CD4-positive, CD25-positive, alpha-beta regulatory T cell (primary cell): ENCODE data around the gene TUBE1. TPM values are rescaled to one million over a fixed set of nuclear protein-coding genes. Genes with fewer than 3 reads are reported as not detected.

Experiments
- ATAC-seq, 2 donors: fragments of 150-1000 bp; cut with Tn5 transposase; one replicate each; pipeline ENCODE4 v1.10.0; 2021; ENCODE audit warnings: low read depth in 2 of 2, moderate number of reproducible peaks in 2 of 2, moderate library complexity in 1 of 2
- DNase-seq, 3 donors: peaks; one replicate each; pipeline versions ENCODE4 v3.0.0 to v3.0.0-alpha.2; 2012 to 2022; ENCODE audit warnings: mixed read lengths in 1 of 3
- H3K27ac ChIP-seq: one replicate; pipeline ENCODE4 v1.7.0; 2013; ENCODE audit warnings: mild to moderate bottlenecking, low read length; ENCODE audit not compliant: insufficient read depth, poor library complexity, severe bottlenecking
- H3K27me3 ChIP-seq: one replicate; pipeline ENCODE4 v1.7.0; 2013; ENCODE audit warnings: low read length; ENCODE audit not compliant: control insufficient read depth, insufficient read depth
- H3K36me3 ChIP-seq: one replicate; pipeline ENCODE4 v1.7.0; 2013; ENCODE audit warnings: mild to moderate bottlenecking, low read length, moderate library complexity; ENCODE audit not compliant: control insufficient read depth, insufficient read depth
- H3K4me1 ChIP-seq: 2 replicates; pipeline ENCODE4 v1.7.0; 2013; ENCODE audit warnings: mild to moderate bottlenecking, low read length; ENCODE audit not compliant: insufficient read depth, control insufficient read depth, poor library complexity, severe bottlenecking
- H3K4me3 ChIP-seq: one replicate; pipeline ENCODE4 v1.7.0; 2013; ENCODE audit warnings: low read depth, mild to moderate bottlenecking, low read length, moderate library complexity
- H3K9me3 ChIP-seq, 2 experiments: 1 replicate in 1 of 2; 2 replicates in 1 of 2; pipeline ENCODE4 v1.7.0; 2013; ENCODE audit warnings: low read length in 2 of 2, mild to moderate bottlenecking in 1 of 2, moderate library complexity in 1 of 2; ENCODE audit not compliant: control insufficient read depth in 2 of 2
- H3K27ac Mint-ChIP-seq, 3 donors: one replicate each; pipeline ENCODE4 v1.8.0; 2020 to 2022; ENCODE audit warnings: mild to moderate bottlenecking in 3 of 3, mixed read lengths in 3 of 3, moderate library complexity in 2 of 3
- H3K27me3 Mint-ChIP-seq: one replicate; pipeline ENCODE4 v1.8.0; 2022; ENCODE audit warnings: mild to moderate bottlenecking, mixed read lengths
- H3K36me3 Mint-ChIP-seq: one replicate; pipeline ENCODE4 v1.8.0; 2020; ENCODE audit warnings: mixed read lengths
- H3K4me1 Mint-ChIP-seq, 4 donors: one replicate each; pipeline ENCODE4 v1.8.0; 2020 to 2022; ENCODE audit warnings: mixed read lengths in 4 of 4, mild to moderate bottlenecking in 1 of 4
- H3K4me3 Mint-ChIP-seq, 4 donors: one replicate each; pipeline ENCODE4 v1.8.0; 2020 to 2022; ENCODE audit warnings: mild to moderate bottlenecking in 4 of 4, mixed read lengths in 4 of 4, moderate library complexity in 3 of 4
- H3K9me3 Mint-ChIP-seq, 7 donors: one replicate each; pipeline ENCODE4 v1.8.0; 2020 to 2022; ENCODE audit warnings: mixed read lengths in 7 of 7, mild to moderate bottlenecking in 3 of 7, moderate library complexity in 2 of 7
- polyA plus RNA-seq, 4 donors: library from polyadenylated mRNA; unstranded; fragments of 300-500 nt; fragmentation: Illumina TruSeq; gene quantifications; one replicate each; pipeline ENCODE4 v1.2.3, GENCODE V29; 2021
- total RNA-seq: library from RNA; stranded (reverse); gene quantifications from one replicate; pipeline ENCODE4 v1.2.3, GENCODE V29; 2022

TUBE1 gene
- total and polyA plus RNA-seq, 5 donors from 2014 or later: 11.5 to 21.4 (median 13.1) TPM

DNA sequence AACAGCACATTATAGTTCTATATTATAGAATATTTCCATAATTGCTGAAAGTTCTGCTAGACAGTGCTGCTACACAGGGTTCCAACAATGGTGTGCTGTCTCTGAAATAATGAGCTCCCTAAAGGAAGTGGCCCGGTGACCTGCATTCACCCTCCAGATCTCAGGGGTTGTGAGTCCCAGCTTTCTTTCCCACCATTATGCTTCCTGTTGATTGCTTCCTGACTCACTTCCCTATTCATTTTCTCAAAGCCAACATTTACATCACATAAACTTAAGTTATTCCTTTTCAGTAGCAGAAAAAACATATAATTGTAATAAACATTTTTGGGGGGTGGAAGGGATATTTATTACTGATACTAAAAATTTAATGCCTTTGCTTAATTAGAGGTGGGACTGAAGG, 46.3 kb downstream of the TUBE1 start:
- Mint-ChIP-seq H3K9me3 (no peaks in the 10 kb centered on the region), H3K4me1 (peaks cover 15 to 45% (median 26%) of the 10 kb centered on the region in 4 donors), H3K27ac (peak overlapping the region; percentile 71 to 99 (median 85)), H3K4me3 (no peak overlapping the region), H3K36me3 (no peaks in the 10 kb centered on the region), H3K27me3 (no peaks in the 10 kb centered on the region)
- H3K9me3 ChIP-seq: no peaks in the 10 kb centered on the region
- no peak overlapping the region for H3K27ac ChIP-seq
- H3K4me3 ChIP-seq: no peak overlapping the region
- DNase-seq (no peak), ATAC-seq (no peak)
- H3K27me3 ChIP-seq: no peaks in the 10 kb centered on the region
- no peaks in the 10 kb centered on the region for H3K36me3 ChIP-seq
- H3K4me1 ChIP-seq: peaks cover 16% of the 10 kb centered on the region

DNA sequence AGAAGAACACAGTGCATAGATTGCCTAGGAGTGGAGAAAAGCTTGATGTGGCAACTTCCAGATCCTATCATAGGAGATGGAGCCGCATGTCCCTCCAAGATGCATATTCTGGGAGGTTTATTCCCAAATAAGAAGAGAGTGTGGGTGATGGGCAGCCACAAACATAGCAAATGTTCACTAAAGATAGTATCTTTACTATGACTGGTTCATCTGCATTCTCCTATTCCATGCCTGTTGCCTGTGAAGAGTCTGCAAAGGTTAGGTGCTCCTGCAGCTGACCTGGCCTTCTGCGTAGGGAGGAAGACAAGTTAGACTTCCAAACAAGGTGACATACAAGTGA, 47.9 kb downstream of the TUBE1 start:
- DNase-seq (no peak), ATAC-seq (no peak)
- Mint-ChIP-seq H3K9me3 (no peaks in the 10 kb centered on the region), H3K4me3 (peak overlapping the region in 1 of 4 donors; percentile 81), H3K27me3 (no peaks in the 10 kb centered on the region), H3K4me1 (peaks cover 22 to 56% (median 37%) of the 10 kb centered on the region in 4 donors), H3K27ac (peak overlapping the region in 2 of 3 donors; percentile 79 to 83), H3K36me3 (no peaks in the 10 kb centered on the region)
- no peaks in the 10 kb centered on the region for H3K9me3 ChIP-seq
- H3K36me3 ChIP-seq: no peaks in the 10 kb centered on the region
- peaks cover 23% of the 10 kb centered on the region for H3K4me1 ChIP-seq
- no peak overlapping the region for H3K4me3 ChIP-seq
- no peak overlapping the region for H3K27ac ChIP-seq
- H3K27me3 ChIP-seq: no peaks in the 10 kb centered on the region

DNA sequence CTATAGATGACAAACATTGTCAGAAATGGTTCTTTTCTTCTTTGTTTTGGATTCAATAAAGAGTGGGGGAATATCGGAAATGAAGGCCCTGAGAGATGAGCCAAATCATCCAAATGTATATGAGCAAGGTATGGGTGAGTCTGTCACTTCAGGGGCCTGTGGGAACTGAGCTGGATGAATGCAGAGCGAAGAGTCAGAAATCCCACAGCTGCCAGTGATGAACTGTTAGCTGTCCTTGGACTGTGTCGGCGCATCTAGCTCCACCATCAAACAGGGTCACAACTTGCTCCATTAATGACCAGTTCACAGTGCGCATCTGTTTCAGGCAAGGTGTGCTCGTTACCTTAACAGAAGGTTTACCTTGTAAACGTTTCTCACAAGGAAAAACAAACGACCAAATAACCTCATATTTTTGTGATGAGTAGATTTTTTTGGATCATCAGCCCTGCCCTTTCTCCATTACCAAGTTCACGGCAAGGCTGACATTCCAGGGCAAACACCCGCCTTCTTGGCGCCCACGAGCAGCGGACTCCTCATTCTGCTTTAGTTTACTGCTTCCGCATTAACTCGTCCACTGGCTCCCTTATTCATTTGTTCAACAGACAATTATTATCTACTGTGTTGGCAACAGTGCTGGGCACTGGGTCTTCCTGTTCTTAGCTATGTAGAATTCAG, 48.4 kb downstream of the TUBE1 start:
- Histone ChIP-seq H3K27ac (no peak overlapping the region), H3K36me3 (no peaks in the 10 kb centered on the region), H3K4me1 (peaks cover 20% of the 10 kb centered on the region), H3K27me3 (no peaks in the 10 kb centered on the region), H3K4me3 (no peak overlapping the region), H3K9me3 (no peaks in the 10 kb centered on the region)
- Mint-ChIP-seq H3K27me3 (no peaks in the 10 kb centered on the region), H3K4me1 (peaks cover 22 to 61% (median 41%) of the 10 kb centered on the region in 4 donors), H3K9me3 (no peaks in the 10 kb centered on the region), H3K36me3 (no peaks in the 10 kb centered on the region), H3K27ac (peak overlapping the region in 1 of 3 donors; percentile 79), H3K4me3 (no peak overlapping the region)
- no peak for ATAC-seq
- no peak for DNase-seq

DNA sequence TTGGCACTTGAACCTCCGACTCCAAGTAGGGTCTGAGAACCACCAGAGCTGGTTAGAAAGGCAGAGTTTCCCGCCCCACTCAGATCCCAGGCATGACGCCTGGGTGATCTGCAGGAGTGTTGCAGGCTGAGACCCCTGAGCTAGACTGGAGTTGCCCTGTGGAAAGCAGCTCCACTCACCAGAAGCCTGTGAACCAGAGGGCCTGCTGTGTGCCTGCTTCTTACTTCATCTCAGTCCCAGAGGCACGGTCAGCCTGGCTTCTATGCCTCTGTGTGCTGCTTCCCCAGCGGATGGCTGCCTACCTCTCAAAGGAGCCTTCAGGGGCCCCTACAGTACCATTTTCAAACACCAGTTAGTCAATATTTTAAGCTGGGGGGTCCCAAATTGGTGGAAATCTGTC, 49.0 kb downstream of the TUBE1 start:
- no peak overlapping the region for H3K4me3 ChIP-seq
- no peaks in the 10 kb centered on the region for H3K27me3 ChIP-seq
- no peaks in the 10 kb centered on the region for H3K36me3 Mint-ChIP-seq
- no peak overlapping the region for H3K4me3 Mint-ChIP-seq
- no peaks in the 10 kb centered on the region for H3K9me3 Mint-ChIP-seq
- H3K27me3 Mint-ChIP-seq: no peaks in the 10 kb centered on the region
- H3K4me1 Mint-ChIP-seq: peaks cover 22 to 61% (median 42%) of the 10 kb centered on the region in 4 donors
- H3K27ac ChIP-seq: no peak overlapping the region
- H3K27ac Mint-ChIP-seq: no peak overlapping the region
- ATAC-seq (no peak), DNase-seq (no peak)
- H3K9me3 ChIP-seq: no peaks in the 10 kb centered on the region
- peaks cover 21% of the 10 kb centered on the region for H3K4me1 ChIP-seq
- H3K36me3 ChIP-seq: no peaks in the 10 kb centered on the region

DNA sequence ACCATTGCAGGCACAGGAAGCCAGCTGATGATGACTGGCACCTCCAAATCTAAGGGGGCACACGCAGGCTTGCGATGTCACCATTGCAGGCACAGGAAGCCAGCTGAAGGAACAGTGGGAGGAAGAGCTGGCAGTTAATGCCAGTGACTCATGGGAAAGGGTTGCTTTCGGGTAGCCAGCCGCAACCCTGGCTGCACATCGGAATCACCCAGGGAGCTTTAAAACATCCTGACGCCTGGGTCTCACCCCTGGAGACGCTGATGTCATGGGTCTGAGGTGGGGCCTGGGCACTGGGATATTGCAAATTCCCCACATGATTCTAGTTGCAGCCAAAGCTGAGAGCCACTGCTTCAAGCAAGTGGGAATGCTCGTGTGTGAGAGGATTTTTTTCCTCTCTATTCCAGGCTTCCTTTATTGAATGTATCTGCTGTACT, 49.5 kb downstream of the TUBE1 start:
- no peaks in the 10 kb centered on the region for H3K27me3 ChIP-seq
- Mint-ChIP-seq H3K27me3 (no peaks in the 10 kb centered on the region), H3K4me3 (no peak overlapping the region), H3K4me1 (peaks cover 22 to 60% (median 40%) of the 10 kb centered on the region in 4 donors), H3K36me3 (no peaks in the 10 kb centered on the region), H3K27ac (no peak overlapping the region), H3K9me3 (no peaks in the 10 kb centered on the region)
- no peaks in the 10 kb centered on the region for H3K36me3 ChIP-seq
- no peak overlapping the region for H3K27ac ChIP-seq
- H3K4me3 ChIP-seq: no peak overlapping the region
- DNase-seq (no peak), ATAC-seq (no peak)
- H3K9me3 ChIP-seq: no peaks in the 10 kb centered on the region
- H3K4me1 ChIP-seq: peaks cover 20% of the 10 kb centered on the region

DNA sequence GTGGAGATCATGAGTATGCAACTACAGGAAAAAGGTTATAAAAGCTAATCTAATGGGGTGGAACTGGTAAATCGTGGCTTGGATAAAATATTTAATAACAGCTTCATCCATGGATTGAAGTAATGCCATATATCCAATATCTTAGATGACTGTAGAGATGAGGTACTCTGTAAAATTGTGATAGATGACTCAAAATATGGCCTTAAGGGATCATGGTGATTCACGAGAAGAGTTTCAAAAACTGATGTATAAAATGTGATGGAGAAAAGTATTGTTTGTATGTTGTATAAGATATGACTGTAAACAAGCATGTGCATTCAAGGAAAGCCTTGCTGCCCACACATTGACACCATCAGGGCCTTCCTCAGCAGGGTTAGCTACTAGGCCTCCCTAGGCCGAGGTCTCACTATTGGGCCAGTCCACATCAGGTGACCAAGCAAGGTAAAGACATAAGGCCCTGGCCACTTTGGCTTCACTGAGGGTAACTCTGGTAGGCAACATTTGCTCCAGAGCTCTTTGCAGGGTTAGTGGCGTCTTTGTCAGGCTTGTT, 51.1 kb downstream of the TUBE1 start:
- Histone ChIP-seq H3K36me3 (no peaks in the 10 kb centered on the region), H3K27me3 (no peaks in the 10 kb centered on the region), H3K4me1 (peaks cover 19% of the 10 kb centered on the region), H3K9me3 (no peaks in the 10 kb centered on the region), H3K4me3 (no peak overlapping the region), H3K27ac (no peak overlapping the region)
- ATAC-seq (no peak), DNase-seq (no peak)
- Mint-ChIP-seq H3K9me3 (no peaks in the 10 kb centered on the region), H3K27me3 (no peaks in the 10 kb centered on the region), H3K4me3 (peak overlapping the region in 1 of 4 donors; percentile 29), H3K36me3 (no peaks in the 10 kb centered on the region), H3K4me1 (peaks cover 19 to 56% (median 38%) of the 10 kb centered on the region in 4 donors), H3K27ac (no peak overlapping the region)

DNA sequence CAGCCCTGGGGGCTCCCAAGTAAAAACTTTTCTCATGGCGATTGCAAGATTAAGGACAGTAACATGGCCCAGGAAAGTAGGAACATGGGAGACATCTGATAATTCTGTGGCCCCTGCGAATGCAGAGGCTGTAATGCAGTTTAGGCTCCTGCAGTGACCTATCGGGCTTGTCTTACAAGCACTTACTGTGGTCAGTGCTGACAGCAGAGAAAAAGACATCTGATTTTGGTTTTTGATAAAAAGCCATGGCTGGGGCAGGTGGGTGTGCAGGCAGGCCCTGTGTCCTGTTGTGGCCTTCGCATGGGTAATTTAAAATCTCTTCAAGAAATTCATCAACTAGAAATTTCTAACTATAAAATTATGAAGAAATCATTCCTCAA, 52.7 kb downstream of the TUBE1 start:
- H3K9me3 ChIP-seq: no peaks in the 10 kb centered on the region
- H3K36me3 ChIP-seq: no peaks in the 10 kb centered on the region
- H3K27me3 ChIP-seq: no peaks in the 10 kb centered on the region
- peaks cover 27 to 65% (median 50%) of the 10 kb centered on the region in 4 donors for H3K4me1 Mint-ChIP-seq
- peak overlapping the region in 1 of 4 donors; percentile 7 for H3K4me3 Mint-ChIP-seq
- H3K4me1 ChIP-seq: peaks cover 31% of the 10 kb centered on the region
- DNase-seq (no peak), ATAC-seq (no peak)
- H3K36me3 Mint-ChIP-seq: no peaks in the 10 kb centered on the region
- no peaks in the 10 kb centered on the region for H3K27me3 Mint-ChIP-seq
- no peak overlapping the region for H3K27ac ChIP-seq
- H3K4me3 ChIP-seq: no peak overlapping the region
- H3K9me3 Mint-ChIP-seq: no peaks in the 10 kb centered on the region
- H3K27ac Mint-ChIP-seq: no peak overlapping the region
